Measurements from ENCODE around the gene ASAP3. TPM values are rescaled to one million over a fixed set of nuclear protein-coding genes. Genes with fewer than 3 reads are reported as not detected.

The ASAP3 gene
- total RNA-seq: 3.6 and 10.4 TPM in 2 replicates

DNA sequence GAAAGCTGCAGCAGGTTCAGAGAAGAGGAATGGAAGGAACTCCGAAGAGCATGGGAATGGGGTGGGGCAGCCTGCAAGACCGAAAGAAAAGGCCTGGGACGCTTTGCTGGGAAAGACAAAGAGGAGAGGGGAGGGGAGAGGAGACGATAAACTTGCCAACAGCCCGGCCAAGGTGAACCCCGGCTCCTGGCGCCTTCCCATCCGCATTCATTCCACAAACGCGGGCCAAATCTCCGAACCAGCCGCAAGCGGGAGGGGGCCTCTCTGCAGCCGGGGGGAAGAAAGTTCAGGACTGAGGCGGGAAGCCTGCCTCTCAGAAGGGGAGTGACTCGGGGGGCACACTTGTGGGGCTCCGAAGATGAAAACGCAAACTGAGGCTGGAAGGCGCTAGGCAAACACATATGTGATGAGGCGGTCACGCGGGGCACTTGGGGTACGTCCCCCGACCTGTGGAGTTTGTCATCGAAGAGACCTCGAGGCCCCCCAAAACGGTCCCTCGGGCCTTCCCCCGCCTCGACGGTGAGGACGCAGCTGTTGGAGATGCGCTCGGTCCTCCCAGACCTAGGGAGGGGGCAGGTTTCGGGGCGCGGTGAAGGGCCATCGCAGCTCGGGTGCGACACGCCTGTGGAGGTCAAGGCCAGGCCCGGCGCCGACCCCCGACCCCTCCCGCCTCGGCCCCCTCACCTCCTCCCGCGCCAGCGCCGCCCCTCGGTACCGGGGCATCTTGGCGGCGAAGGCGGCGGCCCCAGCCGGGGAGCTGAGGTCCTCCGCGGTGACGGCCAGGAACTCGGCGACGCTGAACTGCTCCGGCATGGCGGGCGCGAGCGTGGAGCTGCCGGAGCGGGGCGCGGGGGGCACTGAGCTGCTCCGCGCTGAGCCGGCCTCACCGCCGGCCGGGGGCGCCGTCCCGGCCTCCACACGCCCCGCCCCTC lies at the start of gene ASAP3:
TSS of gene ASAP3 (minus strand) at position 859 of the 932 bp plus-strand sequence. CDS start at position 813, 46 bp downstream.
- peak in 1 of 2 donors; percentile 15 for DNase-seq (ENCODE audit: low read depth in 2 of 2)

DNA sequence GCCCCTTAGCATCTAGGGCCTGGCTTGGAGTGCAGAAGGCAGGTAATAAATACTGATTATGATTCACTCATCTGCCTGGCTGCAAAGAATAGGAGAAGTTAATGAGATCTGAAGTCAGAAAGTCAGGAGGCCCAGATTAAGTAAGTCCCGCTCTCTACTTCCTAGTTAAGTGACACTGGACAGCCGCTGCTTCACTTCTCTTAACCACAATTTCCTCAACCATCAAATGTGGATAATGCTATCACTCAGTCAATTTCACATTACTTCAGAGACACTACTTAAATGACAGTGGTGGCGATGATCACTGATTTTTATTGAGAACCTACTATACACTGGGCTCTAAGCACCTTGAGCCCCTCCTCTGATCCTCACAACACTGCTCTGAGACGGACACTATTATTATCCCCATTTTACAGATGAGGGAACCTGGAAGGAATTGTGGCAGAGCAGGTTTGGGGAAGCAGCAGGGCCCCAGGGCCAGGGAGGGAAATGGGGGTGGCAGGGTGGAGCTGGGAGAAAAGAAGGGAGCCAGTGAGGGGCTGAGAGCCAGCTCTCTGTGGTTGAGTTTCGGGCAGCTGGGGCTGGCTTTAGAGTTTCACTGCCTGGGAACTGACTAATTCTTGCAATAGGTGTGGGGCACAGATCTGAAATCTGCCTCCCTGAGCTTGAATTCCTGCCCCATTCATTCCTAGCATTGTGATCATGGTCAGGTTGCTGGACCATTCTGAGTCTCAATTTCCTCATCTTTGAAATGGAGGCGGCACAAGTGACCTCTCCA lies 49.5 kb upstream of the ASAP3 start:
- no peak for DNase-seq (ENCODE audit: low read depth in 2 of 2)

- DNase-seq (ENCODE audit: low read depth in 2 of 2): no peak
Observed at GRCh38 chr1:23531562-23532094, 47.6 kb upstream of the ASAP3 start.

DNA sequence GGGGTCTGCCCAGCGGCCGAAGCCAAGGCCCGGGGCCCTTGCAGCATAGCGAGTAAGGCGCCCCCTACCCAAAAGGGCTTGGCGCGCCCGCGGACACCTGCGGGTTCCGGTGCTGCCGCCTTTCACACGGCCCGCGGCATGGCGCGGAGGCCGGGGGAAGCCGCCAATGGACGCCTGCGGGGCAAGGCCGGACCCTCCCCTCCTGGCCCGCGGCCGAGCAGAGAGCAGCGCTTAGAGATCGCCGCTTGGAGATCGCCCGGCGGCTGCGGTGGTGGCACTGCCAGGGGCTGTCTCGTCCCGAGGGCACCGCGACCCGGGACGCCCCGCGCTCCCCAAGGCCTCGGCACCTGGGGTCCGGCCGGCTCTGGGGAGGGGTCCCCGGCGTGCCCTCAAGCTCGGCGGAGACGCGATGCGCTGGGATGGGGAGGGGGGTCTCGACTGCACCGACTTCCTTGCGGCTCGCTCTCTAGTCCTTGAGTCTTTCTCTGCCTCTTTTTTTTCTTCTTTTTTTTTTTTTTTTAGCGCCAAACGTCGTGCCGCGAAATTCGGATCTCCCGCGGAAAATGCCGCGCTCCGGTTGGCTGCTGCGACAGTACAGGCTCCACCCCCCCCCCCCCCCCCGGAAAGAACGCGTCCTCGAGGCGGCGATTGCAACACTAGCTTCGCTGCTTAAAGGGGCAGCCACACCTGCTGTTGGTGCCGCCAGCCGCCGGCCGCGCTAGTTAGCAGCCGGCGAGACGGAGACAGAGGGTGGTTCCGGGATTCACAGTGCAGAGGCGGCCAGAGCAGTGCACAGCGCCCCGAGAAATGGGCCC lies 47.0 kb upstream of the ASAP3 start, which contains the start of gene E2F2:
TSS of gene E2F2 (minus strand) at position 487 of the 815 bp plus-strand sequence. CDS start at position 47, 440 bp downstream.
- peak; percentile 43 to 83 for DNase-seq (ENCODE audit: low read depth in 2 of 2)

DNA sequence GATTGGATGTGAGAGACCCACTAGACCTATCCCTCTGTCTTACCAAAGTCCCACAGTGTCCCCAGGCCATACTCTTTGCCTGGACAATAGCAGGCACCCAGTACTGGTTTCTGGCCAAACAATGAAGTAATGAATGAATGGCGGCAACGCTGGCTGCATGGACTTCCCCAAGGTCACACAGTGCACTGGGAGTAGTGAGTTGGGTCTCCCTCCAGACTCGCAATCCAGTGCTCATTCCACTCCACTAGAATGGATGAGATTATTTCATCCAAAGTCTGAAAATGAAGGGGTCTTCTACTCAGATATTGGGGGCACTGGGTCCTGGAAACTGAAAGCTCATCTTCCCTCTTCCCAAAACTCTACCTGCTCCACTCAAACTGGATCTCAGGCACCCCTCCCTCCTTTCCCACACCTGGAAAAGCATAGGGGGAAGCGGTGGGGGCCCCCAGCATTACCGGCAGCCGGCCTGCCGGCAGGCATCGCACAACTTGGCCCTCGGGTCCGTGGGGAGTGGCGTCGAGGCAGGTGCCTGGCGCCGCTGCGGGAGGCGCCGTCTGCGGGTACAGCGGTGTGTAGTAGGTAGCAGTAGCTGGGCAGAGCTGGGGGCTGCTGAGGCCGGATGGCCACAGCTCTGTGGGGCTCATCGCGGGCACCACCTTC lies 46.2 kb upstream of the ASAP3 start:
- DNase-seq (ENCODE audit: low read depth in 2 of 2): no peak

- DNase-seq (ENCODE audit: low read depth in 2 of 2): no peak
Observed at GRCh38 chr1:23529146-23530086, 45.4 kb upstream of the ASAP3 start.

DNA sequence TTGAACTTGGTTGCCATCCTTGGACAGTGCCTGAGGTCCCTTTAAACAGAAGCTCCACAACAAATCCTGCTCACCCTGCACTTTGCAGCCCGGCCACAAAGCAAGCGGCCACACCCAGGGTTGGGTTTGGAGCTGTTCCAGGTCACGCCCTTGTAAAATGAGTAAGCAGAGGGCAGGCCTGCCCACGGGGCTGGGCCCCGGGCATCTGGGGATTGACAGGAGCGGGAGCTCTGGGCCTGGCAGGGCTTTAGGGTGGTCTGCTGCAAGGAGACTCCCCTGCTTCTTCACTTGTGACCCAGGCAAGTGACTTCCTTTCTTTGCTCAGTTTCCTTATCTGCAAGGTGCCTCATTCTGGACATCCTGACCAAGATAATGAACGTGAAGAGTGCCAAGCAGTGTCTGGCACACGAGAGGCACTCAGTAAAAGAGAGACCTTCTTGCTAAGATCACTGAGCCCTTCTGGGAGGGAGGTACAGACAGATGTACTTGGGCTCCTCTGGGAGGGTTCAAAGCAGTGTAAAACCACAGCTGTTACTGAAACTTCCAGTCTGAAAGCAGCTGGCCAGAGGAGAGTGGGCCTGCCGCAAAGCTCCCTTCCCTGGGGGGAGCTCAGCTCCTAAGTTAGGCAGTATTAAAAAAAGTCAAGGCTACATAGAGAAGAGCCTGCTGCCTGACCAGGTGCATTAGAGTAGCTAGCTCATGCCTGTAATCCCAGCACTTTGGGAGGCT lies 44.4 kb upstream of the ASAP3 start:
- peak; percentile 22 to 63 for DNase-seq (ENCODE audit: low read depth in 2 of 2)

GRCh38 chr1:23527900-23528249 lies 43.9 kb upstream of the ASAP3 start:
- no peak for DNase-seq (ENCODE audit: low read depth in 2 of 2)

DNA sequence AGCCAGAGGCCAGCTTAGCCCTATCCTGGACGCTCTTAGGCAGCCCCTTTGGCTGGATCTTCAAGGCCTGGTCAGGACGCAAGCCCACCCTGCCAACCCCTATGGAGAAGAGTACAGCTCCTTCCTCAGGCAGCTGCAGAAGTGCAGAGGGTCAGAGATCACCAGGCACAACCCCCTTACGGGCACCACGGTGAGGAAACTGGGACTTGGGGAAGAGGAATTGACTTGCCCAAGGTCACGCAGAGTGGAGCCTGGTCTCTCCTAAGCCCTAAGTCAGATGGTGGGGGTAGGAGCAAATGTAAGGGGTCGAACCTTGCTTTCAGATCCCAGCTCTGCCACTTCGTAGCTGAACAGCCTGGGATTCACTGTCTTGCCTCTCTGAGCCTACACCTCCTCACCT lies 43.4 kb upstream of the ASAP3 start:
- DNase-seq (ENCODE audit: low read depth in 2 of 2): no peak

DNA sequence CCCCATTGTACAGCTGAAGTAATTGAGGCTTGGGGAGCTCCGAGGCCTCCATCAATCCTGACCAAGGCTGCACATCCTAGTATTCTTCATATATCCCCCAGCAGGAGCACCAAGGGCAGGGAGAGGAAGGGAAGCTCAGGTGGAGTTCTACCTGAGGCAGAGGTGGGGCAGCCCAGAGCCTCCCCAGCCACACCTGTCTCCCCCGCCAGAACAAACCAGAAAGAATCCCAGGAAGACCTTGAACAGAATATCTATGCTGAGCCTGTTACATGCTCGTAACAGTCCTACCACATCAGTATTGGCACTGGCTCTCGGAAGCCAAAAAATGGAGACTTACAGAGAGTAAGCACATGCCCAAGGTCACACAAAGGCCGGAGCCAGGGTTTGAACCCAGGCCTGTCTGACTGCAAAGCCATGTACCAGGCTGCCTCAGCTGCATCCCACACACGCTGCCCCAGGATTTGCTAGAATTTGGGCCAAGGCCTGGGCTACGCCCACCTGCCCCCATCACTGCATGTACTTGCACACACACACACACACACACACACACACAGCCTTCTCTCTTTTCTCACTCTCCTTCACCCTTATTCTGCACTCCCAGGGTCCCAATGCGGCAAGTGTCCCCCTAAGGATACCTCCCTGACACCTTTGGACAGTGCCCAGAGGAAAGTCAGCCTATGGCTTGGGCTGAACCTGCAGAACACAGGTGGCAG lies 42.5 kb upstream of the ASAP3 start:
- no peak for DNase-seq (ENCODE audit: low read depth in 2 of 2)

DNA sequence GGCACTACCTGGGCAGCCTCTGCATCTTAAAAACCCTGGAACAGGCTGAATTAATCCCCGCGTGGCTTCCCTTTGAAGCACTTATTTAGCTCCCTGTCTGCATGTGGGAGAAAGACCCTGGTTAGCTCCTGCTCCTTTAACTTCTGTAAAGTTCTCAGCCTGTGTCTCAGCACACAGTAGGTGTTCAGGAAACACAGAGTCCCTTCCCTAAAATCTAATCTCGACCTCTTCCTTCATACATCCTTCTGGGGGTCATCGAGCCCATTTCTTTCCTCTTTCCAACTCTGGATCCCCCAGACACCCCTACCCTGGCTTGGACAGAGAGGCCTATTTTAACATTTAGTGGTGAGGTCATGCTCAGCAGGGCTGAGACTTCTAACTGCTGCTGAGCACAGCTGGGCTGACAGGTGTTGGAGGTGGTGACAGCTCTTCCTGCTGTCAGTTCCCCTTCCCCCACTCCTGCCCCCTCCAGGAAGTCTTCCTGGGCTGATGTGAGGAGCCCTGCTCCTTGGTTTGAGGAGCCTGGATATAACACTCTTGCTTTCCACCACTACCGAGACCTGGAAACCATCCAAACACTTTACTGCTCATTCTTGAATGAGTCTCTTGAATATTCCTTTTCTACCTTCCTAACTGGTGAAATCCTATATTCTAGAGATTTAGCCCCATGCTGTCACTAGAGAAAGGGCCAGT lies 41.7 kb upstream of the ASAP3 start:
- no peak for DNase-seq (ENCODE audit: low read depth in 2 of 2)

- no peak for DNase-seq (ENCODE audit: low read depth in 2 of 2)
Observed at GRCh38 chr1:23524716-23525401, 40.9 kb upstream of the ASAP3 start.

- no peak for DNase-seq (ENCODE audit: low read depth in 2 of 2)
Observed at GRCh38 chr1:23524163-23524562, 40.2 kb upstream of the ASAP3 start.

DNA sequence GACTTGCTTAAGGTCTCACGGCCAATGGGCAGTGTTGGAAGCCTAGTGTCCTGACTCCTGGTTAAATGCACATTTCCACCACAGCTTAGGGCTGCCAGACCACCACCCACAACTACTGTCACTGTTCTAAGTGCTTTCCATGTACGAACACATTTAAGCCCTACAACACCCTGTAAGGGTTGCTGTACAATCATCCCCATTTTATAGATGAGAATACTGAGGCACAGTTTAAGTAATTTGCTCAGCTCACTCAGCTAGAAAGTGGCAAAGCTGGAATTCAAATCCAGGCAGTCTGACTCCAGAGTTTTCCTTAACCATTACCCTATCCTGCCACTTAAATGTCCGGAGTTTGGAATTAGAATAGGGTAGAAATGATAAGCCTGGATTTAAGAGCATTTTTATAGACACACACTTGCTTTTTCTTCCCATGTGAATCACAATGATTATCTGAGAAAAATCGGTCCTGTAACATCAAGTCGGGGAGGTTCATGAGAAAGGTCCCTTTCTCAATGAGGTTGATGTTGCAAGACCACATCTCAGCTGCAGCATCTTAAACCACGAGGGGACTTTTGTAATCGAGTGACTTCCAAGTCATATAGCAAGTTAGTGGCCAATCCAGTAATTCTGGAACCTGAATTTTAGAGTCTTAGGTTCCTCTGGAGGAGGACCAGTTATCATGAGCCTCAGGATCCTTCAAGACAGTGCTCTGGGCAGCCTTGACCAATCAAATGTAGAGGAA lies 38.4 kb upstream of the ASAP3 start:
- DNase-seq (ENCODE audit: low read depth in 2 of 2): no peak

DNA sequence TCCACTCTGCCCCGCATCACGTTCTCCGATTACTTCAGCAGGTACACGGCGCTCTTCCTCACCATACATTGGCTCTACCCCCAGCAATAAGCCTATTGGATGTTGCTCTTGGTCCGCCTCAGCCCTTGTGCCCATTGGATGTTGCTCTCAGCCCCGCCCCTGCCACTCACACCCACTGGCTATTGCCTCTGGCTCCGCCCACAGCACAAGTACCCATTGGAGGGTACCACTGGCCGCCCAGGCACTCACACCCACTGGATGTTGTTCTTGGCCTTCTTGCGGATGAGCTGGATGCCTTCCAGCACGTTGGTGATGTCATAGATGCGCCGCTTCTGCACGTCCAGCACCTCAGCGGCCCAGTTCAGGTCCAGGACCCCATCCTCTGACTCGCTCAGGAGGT lies 37.6 kb upstream of the ASAP3 start:
- DNase-seq (ENCODE audit: low read depth in 2 of 2): no peak

GRCh38 chr1:23517581-23517980 lies 33.6 kb upstream of the ASAP3 start:
- DNase-seq (ENCODE audit: low read depth in 2 of 2): no peak

All from dermis microvascular lymphatic vessel endothelial cell (primary cell).